ENCODE results near the gene NCSTN. TPM values are rescaled to one million over a fixed set of nuclear protein-coding genes. Genes with fewer than 3 reads are reported as not detected.
A peak's percentile ranks its signal among the peaks of the same experiment; 100 is the strongest.

The NCSTN gene
- total RNA-seq, 1 experiment from 2014 or later, result 125 TPM

DNA sequence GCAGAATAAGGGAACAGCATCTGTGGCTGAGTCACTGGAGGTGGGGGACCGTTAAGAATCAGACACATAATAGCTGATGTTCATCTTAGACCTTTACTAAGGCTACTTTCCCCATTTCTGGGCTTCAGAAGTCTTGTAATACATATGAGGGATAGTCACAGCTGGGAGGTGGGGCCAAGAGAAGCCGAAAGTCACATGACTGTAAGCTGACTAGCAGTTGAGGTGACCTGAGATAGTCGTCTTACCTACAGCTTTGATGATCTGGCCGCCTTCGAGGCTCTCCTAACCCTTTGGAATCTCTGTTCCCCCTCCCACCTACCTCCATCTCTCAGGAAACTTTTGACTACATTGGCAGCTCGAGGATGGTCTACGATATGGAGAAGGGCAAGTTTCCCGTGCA is 9.4 kb downstream of the NCSTN start:
- ChIA-PET CTCF (interaction anchor here (0.5 to 9.8 kb wide), 18 partner anchors 7 to 345 kb away, joined by 3 to 214 read pairs (median 4); partner anchors contain the start of genes COPA, NCSTN and NHLH1), POLR2A (interaction anchor here (1.1 to 3.8 kb wide), 2 partner anchors 8 to 12 kb away, joined by 6 to 18 read pairs; partner anchors contain the start of gene NCSTN)
- no TSS peak for BruUV-seq (replicated peaks)
- Mint-ChIP-seq H3K4me3 (ENCODE audit: unreplicated experiment) (no peak overlapping the region), H3K9me3 (ENCODE audit: unreplicated experiment) (no peaks in the 10 kb centered on the region), H3K27ac (ENCODE audit: low read depth, unreplicated experiment) (peak overlapping the region; percentile 7), H3K27me3 (ENCODE audit: insufficient read depth, unreplicated experiment) (no peaks in the 10 kb centered on the region), H3K4me1 (ENCODE audit: insufficient read depth, unreplicated experiment) (no peaks in the 10 kb centered on the region), H3K36me3 (ENCODE audit: insufficient read depth, unreplicated experiment) (peaks cover 82% of the 10 kb centered on the region)
- intact Hi-C loops (cut with micrococcal nuclease), result no loop called here
- no peak for DNase-seq (ENCODE audit: unreplicated experiment)
- TF ChIP-seq, protein P1, sequence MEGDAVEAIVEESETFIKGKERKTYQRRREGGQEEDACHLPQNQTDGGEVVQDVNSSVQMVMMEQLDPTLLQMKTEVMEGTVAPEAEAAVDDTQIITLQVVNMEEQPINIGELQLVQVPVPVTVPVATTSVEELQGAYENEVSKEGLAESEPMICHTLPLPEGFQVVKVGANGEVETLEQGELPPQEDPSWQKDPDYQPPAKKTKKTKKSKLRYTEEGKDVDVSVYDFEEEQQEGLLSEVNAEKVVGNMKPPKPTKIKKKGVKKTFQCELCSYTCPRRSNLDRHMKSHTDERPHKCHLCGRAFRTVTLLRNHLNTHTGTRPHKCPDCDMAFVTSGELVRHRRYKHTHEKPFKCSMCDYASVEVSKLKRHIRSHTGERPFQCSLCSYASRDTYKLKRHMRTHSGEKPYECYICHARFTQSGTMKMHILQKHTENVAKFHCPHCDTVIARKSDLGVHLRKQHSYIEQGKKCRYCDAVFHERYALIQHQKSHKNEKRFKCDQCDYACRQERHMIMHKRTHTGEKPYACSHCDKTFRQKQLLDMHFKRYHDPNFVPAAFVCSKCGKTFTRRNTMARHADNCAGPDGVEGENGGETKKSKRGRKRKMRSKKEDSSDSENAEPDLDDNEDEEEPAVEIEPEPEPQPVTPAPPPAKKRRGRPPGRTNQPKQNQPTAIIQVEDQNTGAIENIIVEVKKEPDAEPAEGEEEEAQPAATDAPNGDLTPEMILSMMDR (IDR thresholded peaks at IDR 0.05; ENCODE audit: unreplicated experiment), result no peak

DNA sequence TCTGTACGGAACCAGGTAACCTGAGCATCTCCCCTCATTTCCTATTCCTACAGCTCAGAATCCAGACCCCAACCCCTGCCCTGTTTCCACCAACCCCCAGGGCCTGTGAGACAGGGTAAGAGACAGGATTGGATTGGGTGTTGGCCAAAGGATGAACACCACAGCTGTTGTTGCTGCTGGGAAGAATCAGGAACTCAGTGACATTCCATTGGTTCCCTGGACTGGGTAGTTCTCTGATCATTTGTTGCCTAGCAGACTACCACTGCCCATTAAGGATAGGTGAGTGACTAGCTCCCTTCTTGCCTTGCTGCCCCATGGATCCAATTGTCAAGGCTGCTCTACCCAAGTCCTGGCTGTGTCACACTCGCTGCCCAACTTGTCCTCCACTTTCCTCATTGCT is 10.0 kb downstream of the NCSTN start:
- Mint-ChIP-seq H3K27ac (ENCODE audit: low read depth, unreplicated experiment) (no peak overlapping the region), H3K4me3 (ENCODE audit: unreplicated experiment) (no peak overlapping the region), H3K36me3 (ENCODE audit: insufficient read depth, unreplicated experiment) (peaks cover 82% of the 10 kb centered on the region), H3K27me3 (ENCODE audit: insufficient read depth, unreplicated experiment) (no peaks in the 10 kb centered on the region), H3K9me3 (ENCODE audit: unreplicated experiment) (no peaks in the 10 kb centered on the region), H3K4me1 (ENCODE audit: insufficient read depth, unreplicated experiment) (no peaks in the 10 kb centered on the region)
- ChIA-PET POLR2A (interaction anchor here (3.8 kb wide), 1 partner anchor 9 kb away, joined by 18 read pairs; the partner anchor contains the start of gene NCSTN), CTCF (interaction anchor here (0.5 to 9.8 kb wide), 17 partner anchors 8 to 844 kb away, joined by 3 to 214 read pairs (median 5); partner anchors contain the start of genes COPA, NCSTN and NHLH1)
- intact Hi-C loops (cut with micrococcal nuclease), result no loop called here
- BruUV-seq (replicated peaks), result no TSS peak
- DNase-seq (ENCODE audit: unreplicated experiment), result no peak
- TF ChIP-seq, protein P1 (IDR thresholded peaks at IDR 0.05; ENCODE audit: unreplicated experiment), result no peak

DNA sequence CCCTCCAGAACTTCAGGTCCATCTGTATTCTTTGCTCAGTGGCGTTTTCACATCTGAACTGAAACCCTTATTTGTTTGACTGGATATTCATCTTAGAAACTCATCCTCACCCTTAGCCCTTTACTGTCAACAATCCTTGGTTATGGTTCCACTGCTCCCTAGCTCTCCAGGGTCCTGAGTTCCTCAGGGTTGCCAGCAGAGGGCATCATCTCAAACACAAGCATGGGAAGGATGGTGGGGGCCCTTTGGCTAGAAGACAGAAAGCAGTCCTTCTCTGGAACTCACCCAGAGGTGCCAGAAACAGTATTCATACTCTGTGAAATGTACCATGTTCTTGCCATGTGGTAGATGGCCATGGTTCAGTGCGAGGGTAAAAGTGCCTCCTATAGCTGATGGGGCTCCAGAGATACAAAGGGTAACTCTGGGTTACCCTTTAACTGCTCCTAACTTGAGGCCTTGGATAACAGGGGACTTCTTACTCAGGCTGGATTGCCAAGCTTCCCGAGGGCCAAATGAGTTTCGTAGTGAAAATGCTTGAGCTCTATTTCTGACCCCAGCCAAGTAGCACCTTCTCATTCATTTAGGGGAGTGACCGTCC is 11.3 kb downstream of the NCSTN start:
- peak; percentile 39 for DNase-seq (ENCODE audit: unreplicated experiment)
- H3K36me3 Mint-ChIP-seq (ENCODE audit: insufficient read depth, unreplicated experiment), result peaks cover 83% of the 10 kb centered on the region
- ChIA-PET POLR2A (interaction anchor here (0.8 to 3.8 kb wide), 4 partner anchors 10 to 70 kb away, joined by 3 to 18 read pairs (median 7); partner anchors contain the start of genes NCSTN and PEX19), CTCF (interaction anchor here (0.5 to 9.8 kb wide), 32 partner anchors 9 to 731 kb away, joined by 3 to 214 read pairs (median 5); partner anchors contain the start of genes COPA, NCSTN and NHLH1)
- H3K9me3 Mint-ChIP-seq (ENCODE audit: unreplicated experiment), result no peaks in the 10 kb centered on the region
- no peaks in the 10 kb centered on the region for H3K27me3 Mint-ChIP-seq (ENCODE audit: insufficient read depth, unreplicated experiment)
- H3K4me1 Mint-ChIP-seq (ENCODE audit: insufficient read depth, unreplicated experiment), result no peaks in the 10 kb centered on the region
- TF ChIP-seq, protein P1 (IDR thresholded peaks at IDR 0.05; ENCODE audit: unreplicated experiment), result peak; percentile 46
- intact Hi-C loops (cut with micrococcal nuclease), result loop anchor here (1.0 kb wide), 1 partner anchor 62 kb away; no protein-coding TSS in a partner anchor
- BruUV-seq (replicated peaks), result no TSS peak
- H3K27ac Mint-ChIP-seq (ENCODE audit: low read depth, unreplicated experiment), result no peak overlapping the region
- no peak overlapping the region for H3K4me3 Mint-ChIP-seq (ENCODE audit: unreplicated experiment)

DNA sequence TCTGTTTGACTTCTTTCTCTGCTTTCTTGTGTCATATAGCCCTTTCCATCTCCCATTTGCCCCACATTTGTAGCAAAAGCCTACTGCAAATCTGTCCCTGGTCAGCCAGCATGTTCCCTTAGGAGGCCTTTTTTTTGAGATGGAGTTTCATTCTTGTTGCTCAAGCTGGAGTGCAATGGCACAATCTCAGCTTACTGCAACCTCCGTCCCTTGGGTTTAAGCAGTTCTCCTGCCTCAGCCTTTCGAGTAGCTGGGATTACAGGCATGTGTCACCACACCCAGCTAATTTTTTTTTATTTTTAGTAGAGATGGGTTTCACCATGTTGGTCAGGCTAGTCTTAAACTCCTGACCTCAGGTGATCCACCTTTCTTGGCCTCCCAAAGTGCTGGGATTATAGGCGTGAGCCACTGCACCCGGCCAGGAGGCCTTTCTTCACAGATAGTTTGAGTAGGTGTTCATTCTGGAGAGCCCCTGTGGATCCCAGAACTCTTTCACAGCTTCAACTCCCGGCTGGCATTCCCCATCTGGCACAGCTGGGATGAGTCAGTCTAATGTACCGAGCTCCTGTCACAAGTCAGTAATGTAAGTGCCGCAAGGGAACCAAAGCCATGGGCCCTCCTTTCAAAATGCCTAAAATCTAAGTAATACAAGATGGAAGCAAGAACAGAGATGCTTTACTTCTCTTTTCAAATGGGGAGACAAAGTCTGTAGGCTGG is 14.3 kb downstream of the NCSTN start:
- no TSS peak for BruUV-seq (replicated peaks)

More for the DNA sequence above, 14.3 kb downstream of the NCSTN start:
- no peaks in the 10 kb centered on the region for H3K27me3 Mint-ChIP-seq (ENCODE audit: insufficient read depth, unreplicated experiment)
- no peak for DNase-seq (ENCODE audit: unreplicated experiment)
- no peak overlapping the region for H3K4me3 Mint-ChIP-seq (ENCODE audit: unreplicated experiment)
- no peaks in the 10 kb centered on the region for H3K9me3 Mint-ChIP-seq (ENCODE audit: unreplicated experiment)
- H3K27ac Mint-ChIP-seq (ENCODE audit: low read depth, unreplicated experiment), result no peak overlapping the region
- intact Hi-C loops (cut with micrococcal nuclease), result no loop called here
- no peaks in the 10 kb centered on the region for H3K4me1 Mint-ChIP-seq (ENCODE audit: insufficient read depth, unreplicated experiment)
- H3K36me3 Mint-ChIP-seq (ENCODE audit: insufficient read depth, unreplicated experiment), result peaks cover 72% of the 10 kb centered on the region
- POLR2A ChIA-PET, result interaction anchor here (1.1 to 1.3 kb wide), 2 partner anchors 13 to 73 kb away, joined by 3 to 9 read pairs; no protein-coding TSS in a partner anchor
- TF ChIP-seq, protein P1 (IDR thresholded peaks at IDR 0.05; ENCODE audit: unreplicated experiment), result no peak
- CTCF ChIA-PET, result interaction anchor here (0.6 to 9.8 kb wide), 7 partner anchors 9 to 257 kb away, joined by 3 to 214 read pairs (median 5); no protein-coding TSS in a partner anchor
